Measurements from ENCODE around the gene CSAD.
"Not testable (repeated sequence)": the region's sequence is repeated elsewhere in the genome, so short reads cannot be mapped to it uniquely, and the experiment has no call there.

Gene CSAD

GRCh38 chr12:53170876-53171724 lies 9.6 kb downstream of the CSAD start:
- CTCF ChIA-PET = interaction anchor here (1.1 to 16.2 kb wide), 7 partner anchors 11 to 150 kb away, joined by 3 to 147 read pairs (median 5); partner anchors contain the start of gene AAAS
- DNase-seq (ENCODE audit: extremely low spot score) = no peak
- no peak for TF ChIP-seq CTCF (IDR thresholded peaks at IDR 0.05; ENCODE audit: control extremely low read depth, extremely low read depth, low read depth, missing control alignments)
- POLR2A ChIA-PET = interaction anchor here (0.6 kb wide), 1 partner anchor 16 kb away, joined by 4 read pairs; no protein-coding TSS in a partner anchor

GRCh38 chr12:53170215-53170614 lies 10.5 kb downstream of the CSAD start:
- DNase-seq (ENCODE audit: extremely low spot score) = no peak
- ChIA-PET CTCF (interaction anchor here (1.1 to 16.2 kb wide), 4 partner anchors 10 to 105 kb away, joined by 3 to 147 read pairs (median 6); no protein-coding TSS in a partner anchor), POLR2A (interaction anchor here (0.6 to 0.7 kb wide), 3 partner anchors 15 to 285 kb away, joined by 3 to 4 read pairs (median 4); no protein-coding TSS in a partner anchor)
- TF ChIP-seq CTCF (IDR thresholded peaks at IDR 0.05; ENCODE audit: control extremely low read depth, extremely low read depth, low read depth, missing control alignments) = no peak

GRCh38 chr12:53169644-53170043 lies 11.1 kb downstream of the CSAD start:
- POLR2A ChIA-PET = no interaction called here
- TF ChIP-seq CTCF (IDR thresholded peaks at IDR 0.05; ENCODE audit: control extremely low read depth, extremely low read depth, low read depth, missing control alignments) = no peak
- DNase-seq (ENCODE audit: extremely low spot score) = no peak
- CTCF ChIA-PET = interaction anchor here (2.5 to 16.2 kb wide), 2 partner anchors 9 to 104 kb away, joined by 6 to 147 read pairs; no protein-coding TSS in a partner anchor

GRCh38 chr12:53166837-53167236 lies 13.9 kb downstream of the CSAD start:
- DNase-seq (ENCODE audit: extremely low spot score) = no peak
- TF ChIP-seq CTCF (IDR thresholded peaks at IDR 0.05; ENCODE audit: control extremely low read depth, extremely low read depth, low read depth, missing control alignments) = no peak
- ChIA-PET CTCF (interaction anchor here (0.9 kb wide), 1 partner anchor 101 kb away, joined by 4 read pairs; no protein-coding TSS in a partner anchor), POLR2A (no interaction called here)

GRCh38 chr12:53163008-53163407 lies 17.7 kb downstream of the CSAD start:
- DNase-seq (ENCODE audit: extremely low spot score); POLR2A ChIA-PET: not testable (repeated sequence)
- CTCF ChIA-PET = interaction anchor here (1.2 to 7.6 kb wide), 5 partner anchors 9 to 199 kb away, joined by 3 to 147 read pairs (median 6); partner anchors contain the start of genes CSAD and ZNF740

GRCh38 chr12:53161119-53161911 lies 19.4 kb downstream of the CSAD start:
- ChIA-PET POLR2A (no interaction called here), CTCF (interaction anchor here (0.7 to 7.6 kb wide), 21 partner anchors 16 to 191 kb away, joined by 3 to 147 read pairs (median 11); partner anchors contain the start of genes AAAS, CSAD, ESPL1 and IGFBP6)

More at GRCh38 chr12:53161119-53161911, 19.4 kb downstream of the CSAD start:
- no peak for TF ChIP-seq CTCF (IDR thresholded peaks at IDR 0.05; ENCODE audit: control extremely low read depth, extremely low read depth, low read depth, missing control alignments)
- DNase-seq (ENCODE audit: extremely low spot score) = no peak
